Upper lobe of left lung (tissue), 4 donors: ENCODE measurements around the gene RERE.

Experiments
- POLR2A ChIP-seq, 4 donors: fragments of 450-650 bp; IDR thresholded peaks; one replicate each; pipeline ENCODE4 v1.5.1; 2016 to 2017; ENCODE audit warnings: antibody characterized with exemption in 4 of 4, mild to moderate bottlenecking in 2 of 4
- POLR2AphosphoS5 ChIP-seq, 2 donors: sonication (generic); formaldehyde crosslinking; IDR thresholded peaks; one replicate each; pipeline ENCODE4 v1.5.1; 2017; ENCODE audit warnings: antibody characterized with exemption in 2 of 2
- TF ChIP-seq, protein P1 (sequence below), 6 experiments: fragments of 450-650 bp in 4 of 6; fragments of 200-600 bp in 2 of 6; sonication (generic) in 2 of 6; IDR thresholded peaks; one replicate each; pipeline ENCODE4 v1.5.1; 2016 to 2019; ENCODE audit warnings: antibody characterized with exemption in 6 of 6

GRCh38 chr1:8338526-8339202 lies 478.8 kb downstream of the RERE start:
- TF ChIP-seq, protein P1, sequence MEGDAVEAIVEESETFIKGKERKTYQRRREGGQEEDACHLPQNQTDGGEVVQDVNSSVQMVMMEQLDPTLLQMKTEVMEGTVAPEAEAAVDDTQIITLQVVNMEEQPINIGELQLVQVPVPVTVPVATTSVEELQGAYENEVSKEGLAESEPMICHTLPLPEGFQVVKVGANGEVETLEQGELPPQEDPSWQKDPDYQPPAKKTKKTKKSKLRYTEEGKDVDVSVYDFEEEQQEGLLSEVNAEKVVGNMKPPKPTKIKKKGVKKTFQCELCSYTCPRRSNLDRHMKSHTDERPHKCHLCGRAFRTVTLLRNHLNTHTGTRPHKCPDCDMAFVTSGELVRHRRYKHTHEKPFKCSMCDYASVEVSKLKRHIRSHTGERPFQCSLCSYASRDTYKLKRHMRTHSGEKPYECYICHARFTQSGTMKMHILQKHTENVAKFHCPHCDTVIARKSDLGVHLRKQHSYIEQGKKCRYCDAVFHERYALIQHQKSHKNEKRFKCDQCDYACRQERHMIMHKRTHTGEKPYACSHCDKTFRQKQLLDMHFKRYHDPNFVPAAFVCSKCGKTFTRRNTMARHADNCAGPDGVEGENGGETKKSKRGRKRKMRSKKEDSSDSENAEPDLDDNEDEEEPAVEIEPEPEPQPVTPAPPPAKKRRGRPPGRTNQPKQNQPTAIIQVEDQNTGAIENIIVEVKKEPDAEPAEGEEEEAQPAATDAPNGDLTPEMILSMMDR (IDR thresholded peaks at IDR 0.05), result no peak
- TF ChIP-seq POLR2AphosphoS5 (IDR thresholded peaks at IDR 0.05), result no peak
- no peak for TF ChIP-seq POLR2A (IDR thresholded peaks at IDR 0.05)
